Gastroesophageal sphincter (tissue), 3 donors: Measurements from ENCODE around the gene NBDY.

Experiments
- EP300 ChIP-seq: sonication (generic); formaldehyde crosslinking; IDR thresholded peaks from one replicate; pipeline ENCODE4 v1.6.1; 2017; ENCODE audit warnings: antibody characterized with exemption, mild to moderate bottlenecking
- POLR2A ChIP-seq, 2 donors: fragments of 450-650 bp; IDR thresholded peaks; one replicate each; pipeline ENCODE4 v1.6.1; 2017; ENCODE audit warnings: antibody characterized with exemption in 2 of 2, mild to moderate bottlenecking in 2 of 2, moderate library complexity in 1 of 2
- POLR2AphosphoS5 ChIP-seq: sonication (generic); formaldehyde crosslinking; IDR thresholded peaks from one replicate; pipeline ENCODE4 v1.6.1; 2017; ENCODE audit warnings: antibody characterized with exemption
- TF ChIP-seq, protein P1 (sequence below), 4 experiments: fragments of 200-600 bp in 2 of 4; fragments of 450-650 bp in 2 of 4; sonication (generic) in 1 of 4; IDR thresholded peaks; one replicate each; pipeline ENCODE4 v1.5.1; 2017 to 2019; ENCODE audit warnings: antibody characterized with exemption in 4 of 4, mild to moderate bottlenecking in 2 of 4, moderate library complexity in 2 of 4

DNA sequence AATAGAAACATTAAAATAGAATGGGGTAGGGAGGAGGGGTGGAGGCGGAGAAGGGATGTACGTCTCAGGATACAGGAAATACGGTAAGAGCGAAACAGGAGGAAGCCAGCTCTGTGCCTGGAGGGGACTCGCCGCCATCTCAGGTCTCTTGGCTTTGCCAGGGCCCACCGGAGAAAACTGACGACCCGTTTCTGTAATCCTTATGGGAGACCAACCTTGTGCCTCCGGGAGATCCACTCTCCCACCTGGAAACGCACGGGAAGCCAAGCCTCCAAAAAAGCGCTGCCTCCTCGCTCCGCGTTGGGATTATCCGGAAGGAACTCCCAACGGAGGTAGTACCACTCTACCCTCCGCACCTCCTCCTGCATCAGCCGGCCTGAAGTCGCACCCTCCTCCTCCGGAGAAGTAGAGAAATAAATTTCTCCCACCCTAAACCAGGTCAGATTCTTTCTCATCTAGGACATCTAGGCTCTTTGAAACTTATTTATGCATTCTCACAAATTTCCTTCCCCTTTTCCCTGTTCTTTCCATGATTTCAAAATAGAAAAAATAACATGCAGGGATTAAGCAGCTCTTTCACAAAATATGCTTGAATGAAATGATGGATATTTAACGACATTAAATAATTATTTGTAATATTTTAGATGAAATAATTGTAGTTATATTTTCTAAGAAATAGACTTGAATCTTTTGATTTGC lies at the start of gene NBDY:
- TF ChIP-seq EP300, result no peak
- TF ChIP-seq POLR2A (IDR thresholded peaks at IDR 0.05), result no peak
- TF ChIP-seq, protein P1, sequence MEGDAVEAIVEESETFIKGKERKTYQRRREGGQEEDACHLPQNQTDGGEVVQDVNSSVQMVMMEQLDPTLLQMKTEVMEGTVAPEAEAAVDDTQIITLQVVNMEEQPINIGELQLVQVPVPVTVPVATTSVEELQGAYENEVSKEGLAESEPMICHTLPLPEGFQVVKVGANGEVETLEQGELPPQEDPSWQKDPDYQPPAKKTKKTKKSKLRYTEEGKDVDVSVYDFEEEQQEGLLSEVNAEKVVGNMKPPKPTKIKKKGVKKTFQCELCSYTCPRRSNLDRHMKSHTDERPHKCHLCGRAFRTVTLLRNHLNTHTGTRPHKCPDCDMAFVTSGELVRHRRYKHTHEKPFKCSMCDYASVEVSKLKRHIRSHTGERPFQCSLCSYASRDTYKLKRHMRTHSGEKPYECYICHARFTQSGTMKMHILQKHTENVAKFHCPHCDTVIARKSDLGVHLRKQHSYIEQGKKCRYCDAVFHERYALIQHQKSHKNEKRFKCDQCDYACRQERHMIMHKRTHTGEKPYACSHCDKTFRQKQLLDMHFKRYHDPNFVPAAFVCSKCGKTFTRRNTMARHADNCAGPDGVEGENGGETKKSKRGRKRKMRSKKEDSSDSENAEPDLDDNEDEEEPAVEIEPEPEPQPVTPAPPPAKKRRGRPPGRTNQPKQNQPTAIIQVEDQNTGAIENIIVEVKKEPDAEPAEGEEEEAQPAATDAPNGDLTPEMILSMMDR (IDR thresholded peaks at IDR 0.05), result no peak
- TF ChIP-seq POLR2AphosphoS5, result no peak
